HG03045 (cell line): Measurements from ENCODE around the gene AGBL1.

ENCODE experiments used
- ATAC-seq: cut with Tn5 transposase; IDR thresholded peaks from one replicate; pipeline ENCODE4 v1.9.1; 2021; ENCODE audit warnings: mild to moderate bottlenecking, moderate library complexity; ENCODE audit not compliant: unreplicated experiment

AGBL1 gene

DNA sequence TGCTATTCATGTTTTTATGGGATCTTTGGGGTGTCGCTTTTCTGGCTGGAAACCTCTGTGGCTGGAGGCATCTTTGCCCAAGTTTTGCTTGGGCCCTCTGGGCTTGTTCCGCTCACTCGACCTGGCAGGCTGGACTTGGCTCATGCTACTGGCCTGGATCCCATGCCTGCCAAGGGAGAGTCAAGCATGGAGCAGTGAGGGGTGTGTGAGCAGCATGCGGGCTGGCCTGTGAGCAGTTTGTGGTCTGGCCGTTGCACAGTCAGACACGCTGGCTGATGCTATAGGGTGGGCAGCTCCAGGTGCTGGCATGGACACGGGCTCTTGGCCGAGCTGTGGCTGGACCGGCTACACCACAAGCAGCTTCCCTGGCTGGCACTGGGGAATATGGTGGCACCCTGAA, 491.1 kb downstream of the AGBL1 start:
- ATAC-seq: no peak

DNA sequence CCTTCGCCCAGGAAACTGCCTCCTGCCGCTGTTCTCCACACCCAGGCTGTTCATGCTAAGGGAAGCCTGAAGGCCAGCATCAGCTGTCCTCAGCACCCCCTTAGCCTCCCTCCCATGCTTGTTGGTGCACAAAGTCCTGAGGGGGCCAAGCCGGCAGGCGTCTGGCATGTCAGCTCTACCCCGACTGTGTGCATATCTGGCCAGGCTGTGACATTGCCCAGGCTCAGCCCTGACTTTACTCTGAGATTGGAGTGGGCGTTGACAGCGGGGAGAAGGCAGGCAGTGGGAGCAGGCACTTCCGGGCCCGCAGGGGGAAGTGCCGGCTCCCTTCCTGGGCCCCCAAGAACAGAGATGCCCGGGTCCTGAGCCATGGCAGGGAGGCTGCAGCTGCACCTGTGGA, 492.2 kb downstream of the AGBL1 start:
- ATAC-seq: no peak

DNA sequence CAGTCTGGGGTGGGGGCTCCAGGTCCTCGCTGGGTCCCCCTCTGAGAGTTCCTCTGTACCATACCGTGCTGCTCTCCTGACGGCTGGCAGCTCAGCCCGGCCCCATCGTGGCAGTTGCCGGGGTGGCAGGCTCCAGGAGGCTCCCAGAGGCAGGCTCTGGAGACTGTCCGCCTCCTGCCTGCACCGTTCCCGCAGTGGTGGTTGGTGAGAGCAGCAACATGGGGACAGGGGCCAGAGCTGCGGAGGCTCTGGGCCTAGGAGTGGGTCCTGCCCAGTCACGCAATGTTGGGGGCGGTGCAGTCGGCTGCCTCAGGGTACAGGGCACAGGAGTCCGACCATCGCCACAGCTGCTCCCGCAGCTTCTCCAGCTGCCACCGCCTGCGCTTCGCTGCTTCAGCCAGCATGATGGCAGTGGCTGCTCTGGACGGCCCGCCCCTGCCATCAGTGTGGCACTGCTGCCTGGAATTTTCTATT, 492.7 kb downstream of the AGBL1 start:
- ATAC-seq: no peak

DNA sequence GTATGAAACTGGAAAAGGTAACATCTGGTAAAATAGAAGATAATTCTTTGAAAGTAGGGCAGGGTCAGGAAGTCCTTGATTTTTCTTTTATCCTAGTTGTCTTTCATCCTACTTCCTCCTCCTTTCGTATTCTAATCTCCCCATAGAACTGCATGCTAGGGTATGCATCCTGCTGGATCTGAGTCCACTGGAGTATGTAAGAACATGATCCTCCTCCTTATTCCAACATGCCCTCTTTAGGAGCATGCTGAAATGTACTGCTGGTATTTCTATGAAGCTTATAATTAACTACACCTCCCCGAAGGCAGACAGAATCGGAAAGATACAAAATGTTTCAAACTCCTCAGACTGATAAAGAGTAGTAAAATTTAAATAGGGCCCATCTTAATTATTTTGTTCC, 493.8 kb downstream of the AGBL1 start:
- no peak for ATAC-seq

DNA sequence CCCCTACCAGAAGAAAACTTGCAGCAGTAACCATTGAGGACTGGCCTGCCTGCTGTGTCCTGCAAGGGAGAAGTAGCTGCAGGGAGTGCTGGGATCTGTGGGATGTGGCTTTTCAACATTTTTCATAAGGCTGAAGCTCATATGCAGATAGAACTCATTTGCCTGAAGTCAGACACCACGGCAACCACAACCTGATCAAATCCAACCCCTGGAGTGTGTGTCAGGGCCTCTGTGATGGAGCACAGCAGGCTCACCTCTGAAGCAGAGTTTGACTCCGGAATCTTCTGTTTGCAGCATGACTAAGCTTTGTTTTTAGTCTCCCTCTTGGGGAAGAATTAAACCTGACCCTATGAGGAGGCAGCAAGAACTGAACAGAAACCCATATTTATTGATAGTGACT, 508.7 kb downstream of the AGBL1 start:
- ATAC-seq: no peak

DNA sequence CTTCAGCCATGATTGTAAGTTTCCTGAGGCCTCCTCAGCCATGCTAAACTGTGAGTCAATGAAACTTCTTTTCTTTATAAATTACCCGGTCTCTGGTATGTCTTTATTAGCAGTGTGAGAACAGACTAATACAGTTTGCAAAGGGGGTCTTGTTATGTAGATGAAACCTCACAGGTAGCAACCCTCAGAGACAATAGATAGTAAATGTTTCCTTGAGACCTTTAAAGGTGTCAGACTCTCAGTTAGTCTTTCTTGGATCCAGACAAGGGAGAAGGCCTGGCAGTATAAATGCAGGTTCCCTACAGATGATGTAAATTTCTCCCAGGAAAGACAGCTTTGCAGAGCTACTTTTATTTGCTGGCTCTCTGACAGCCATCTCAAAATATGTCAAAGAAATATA, 510.8 kb downstream of the AGBL1 start:
- no peak for ATAC-seq

DNA sequence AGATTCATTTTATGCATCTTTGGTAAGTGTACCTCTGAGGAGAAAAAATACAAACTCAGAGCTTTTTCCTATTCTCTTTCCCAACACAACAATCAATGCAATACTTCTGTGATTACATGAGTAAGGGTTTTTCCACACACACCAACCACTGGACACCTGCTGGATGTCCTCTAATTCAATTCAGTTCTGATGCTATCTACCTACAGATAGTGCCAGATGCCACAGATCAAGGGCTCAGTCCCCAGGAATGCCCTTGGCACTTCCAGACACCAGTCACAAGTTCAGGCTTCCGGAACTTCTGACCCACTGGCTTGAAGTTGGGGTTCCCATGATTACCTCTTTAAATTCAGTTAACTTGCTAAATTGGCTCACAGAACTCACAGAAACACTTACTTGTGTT, 511.5 kb downstream of the AGBL1 start:
- no peak for ATAC-seq

DNA sequence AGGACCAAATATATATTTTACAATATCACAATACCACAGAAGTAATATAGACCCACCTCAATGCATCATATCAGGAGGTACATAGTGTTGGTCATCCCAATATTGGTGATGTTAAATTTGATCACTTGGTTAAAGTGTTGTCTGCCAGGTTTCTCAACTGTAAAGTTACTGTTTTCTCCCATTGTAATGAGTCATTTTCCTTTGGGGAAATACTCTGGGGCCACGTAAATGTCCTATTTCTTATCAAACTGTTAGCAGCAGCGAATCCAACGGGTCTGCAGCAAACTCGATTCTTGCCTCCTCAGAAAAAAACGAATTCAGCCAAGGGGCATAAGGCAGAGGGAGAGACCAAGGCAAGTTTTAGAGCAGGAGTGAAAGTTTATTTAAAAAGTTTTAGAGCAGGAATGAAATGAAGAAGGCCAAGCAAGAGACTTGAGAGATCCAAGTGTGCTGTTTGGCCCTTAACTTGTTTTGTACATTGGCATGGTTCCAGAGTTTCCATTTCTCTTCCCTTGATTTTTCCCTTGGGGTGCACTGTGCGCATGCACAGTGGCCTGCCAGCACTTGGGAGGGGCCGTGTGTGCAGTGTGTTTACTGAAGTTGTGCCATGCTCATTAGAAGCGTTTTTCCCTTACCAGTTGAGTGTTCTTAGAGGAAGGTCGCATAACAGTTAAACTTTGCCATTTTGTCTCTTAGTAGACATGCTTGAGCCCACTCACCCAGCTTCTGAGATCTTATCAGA, 512.5 kb downstream of the AGBL1 start:
- no peak for ATAC-seq

DNA sequence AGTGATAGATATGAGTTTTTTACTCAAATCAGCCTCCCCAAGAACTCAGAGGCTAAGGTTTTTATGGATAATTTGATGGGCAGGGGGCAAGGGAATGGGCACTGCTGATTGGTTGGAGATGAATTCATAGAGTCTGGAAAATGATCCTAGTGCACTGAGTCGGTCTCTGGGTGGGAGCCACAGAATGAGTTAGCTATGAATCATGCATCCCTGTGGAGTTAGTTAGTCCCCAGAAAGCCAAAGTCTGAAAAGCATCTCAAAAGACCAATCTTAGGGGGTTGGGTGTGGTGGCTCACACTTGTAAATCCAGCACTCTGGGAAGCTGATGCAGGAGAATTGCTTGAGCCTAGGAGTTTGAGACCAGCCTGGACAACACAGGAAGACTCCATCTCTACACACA, 516.1 kb downstream of the AGBL1 start:
- ATAC-seq: no peak

DNA sequence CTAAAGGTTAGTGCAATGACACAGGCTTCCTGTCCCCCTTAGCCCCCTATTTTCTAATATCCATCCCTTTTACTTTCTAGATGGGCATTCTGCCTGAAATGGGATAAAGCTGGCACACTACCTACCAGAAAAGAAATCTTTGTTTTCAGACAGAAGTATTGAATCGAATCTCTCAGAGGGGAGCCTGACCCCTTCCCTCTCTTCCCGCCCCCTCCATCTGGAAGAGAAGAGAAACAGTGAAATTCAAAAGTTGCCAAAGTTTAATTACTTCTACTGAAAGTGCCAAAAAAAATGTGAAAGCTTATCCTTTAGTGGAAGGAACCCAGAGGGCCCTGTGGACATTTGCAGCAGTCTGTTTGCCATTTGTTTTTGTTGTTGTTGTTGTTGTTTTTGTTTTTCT, 523.8 kb downstream of the AGBL1 start:
- no peak for ATAC-seq

DNA sequence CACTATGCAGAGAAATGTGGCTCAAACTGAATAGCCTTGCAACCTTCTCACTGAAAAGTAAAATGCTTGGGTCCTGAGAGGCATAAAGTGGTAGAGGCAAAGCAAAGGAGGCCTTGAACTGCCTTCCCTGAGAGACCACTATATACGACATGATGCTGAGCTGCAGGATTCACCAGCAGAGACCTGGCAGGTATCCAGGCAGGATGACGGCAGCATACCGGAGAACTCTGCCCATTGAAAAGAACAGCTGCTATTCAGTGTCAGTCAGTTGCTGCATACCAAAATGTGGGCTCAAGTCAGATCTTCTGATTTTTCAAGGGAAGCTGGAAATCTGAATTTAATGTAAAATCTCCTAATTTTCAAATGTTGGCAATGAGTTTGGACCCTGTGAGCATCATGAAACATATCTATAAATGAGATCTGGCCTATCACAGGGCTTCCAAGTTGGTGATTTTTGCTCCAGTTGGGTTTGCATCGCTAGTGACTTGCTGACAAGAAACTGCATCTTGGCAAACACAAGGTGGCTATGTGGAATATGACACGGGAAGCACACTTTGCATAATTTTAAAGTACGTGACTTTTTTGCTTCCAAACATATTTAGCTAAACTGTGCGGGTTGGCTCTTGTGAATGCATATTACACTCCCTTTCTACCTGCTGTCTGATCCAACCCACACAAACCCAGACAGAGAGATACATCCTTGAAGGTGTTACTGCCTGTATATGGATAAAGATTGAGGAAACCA, 529.0 kb downstream of the AGBL1 start:
- no peak for ATAC-seq

DNA sequence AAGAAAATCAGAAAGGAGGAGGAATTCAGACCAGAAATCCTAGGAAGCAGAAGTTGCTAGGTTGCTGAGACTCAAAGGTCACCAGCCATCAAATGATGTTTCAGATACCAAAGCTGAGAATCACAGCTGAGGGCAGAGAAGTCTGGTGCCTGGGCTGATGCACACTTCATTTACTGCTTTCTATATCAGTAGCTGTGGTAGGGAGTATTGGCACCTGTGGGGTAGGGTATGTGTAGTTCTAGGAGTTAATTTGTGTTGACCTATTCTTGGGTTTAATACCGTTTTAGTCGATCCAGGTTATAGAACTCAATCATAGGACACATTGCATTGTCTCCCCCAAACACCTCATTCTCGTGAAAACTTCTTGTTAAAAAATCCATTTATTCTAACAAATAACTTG, 529.6 kb downstream of the AGBL1 start:
- ATAC-seq: no peak

DNA sequence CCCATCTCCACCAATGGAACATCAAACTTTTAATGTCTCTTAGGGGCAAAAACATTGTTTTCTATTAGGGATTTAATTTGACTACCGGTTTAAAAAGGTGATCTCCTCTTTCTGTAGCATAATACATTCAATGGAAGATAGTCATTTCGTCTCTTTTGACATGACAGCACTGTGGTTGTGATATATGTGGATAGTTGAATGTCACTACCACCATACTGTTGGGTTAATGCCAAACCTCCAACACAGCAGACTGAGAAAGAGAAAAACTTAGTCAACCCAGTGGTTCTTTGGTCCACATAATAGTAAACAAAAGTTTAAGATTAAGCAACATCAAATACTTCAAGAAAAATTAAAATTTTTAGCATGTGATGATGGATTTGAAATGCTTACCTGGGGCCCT, 530.4 kb downstream of the AGBL1 start:
- no peak for ATAC-seq

DNA sequence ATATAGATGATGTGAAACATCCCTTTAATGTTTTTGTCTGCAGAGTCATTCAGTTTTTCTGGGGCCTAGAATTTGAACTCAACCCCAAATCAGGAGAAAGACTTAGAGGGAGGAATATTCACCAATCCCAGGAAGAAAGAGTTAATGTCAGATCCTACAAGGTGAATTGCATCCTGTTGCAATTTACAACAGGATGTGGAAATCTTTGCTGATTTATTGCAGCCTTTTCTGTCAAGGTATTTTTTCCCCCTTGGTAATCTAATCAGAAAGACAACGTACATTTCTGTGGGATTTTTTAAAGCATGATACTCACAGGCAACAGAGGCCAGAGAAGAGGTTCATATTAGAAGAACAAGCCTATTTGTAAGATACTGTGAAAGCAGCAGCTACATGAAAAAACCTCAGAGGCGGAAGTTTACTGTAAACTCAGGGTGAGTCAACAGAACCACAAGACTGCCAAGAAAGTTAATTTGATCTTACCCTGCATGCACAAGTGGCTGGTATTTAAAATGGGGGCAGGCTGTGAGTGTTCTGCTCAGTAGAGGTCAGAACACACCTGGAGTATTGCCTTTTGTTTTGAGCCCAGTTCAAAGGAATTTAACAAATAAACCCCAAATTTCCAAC, 531.9 kb downstream of the AGBL1 start:
- ATAC-seq: no peak

DNA sequence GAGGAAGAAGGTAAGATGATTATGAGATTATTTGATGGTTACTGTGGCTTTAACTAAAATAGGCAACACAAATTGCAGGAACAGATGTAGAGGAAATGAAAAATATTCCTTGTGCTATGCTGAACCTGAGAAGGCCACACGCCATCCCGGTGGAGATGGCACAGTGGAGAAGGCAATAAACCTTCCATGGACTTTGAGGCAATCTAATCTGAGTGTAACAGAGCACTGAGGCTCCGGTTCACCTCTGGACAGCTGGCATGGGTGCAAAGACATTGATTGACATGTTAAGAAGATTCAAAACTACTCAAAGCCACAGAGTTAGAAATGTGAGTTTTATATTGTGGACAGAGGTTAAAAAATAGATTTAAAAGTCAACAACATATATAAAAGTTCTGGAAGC, 535.7 kb downstream of the AGBL1 start:
- ATAC-seq: no peak

DNA sequence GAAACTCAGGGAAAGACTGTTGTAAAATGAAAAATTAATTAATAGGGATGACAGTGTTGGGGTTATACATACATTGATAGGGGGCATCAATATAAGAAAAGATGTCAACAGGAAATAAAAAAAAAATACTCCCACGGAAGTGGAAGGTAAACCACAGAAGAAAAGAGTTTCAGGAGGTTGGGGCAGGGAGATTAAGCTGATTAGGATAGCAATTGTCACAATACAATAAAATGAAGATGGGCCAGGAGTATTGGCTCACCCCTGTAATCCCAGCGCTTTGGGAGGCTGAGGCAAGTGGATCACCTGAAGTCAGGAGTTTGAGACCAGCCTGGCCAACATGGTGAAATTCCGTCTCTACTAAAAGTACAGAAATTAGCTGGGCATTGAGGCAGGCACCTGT, 536.1 kb downstream of the AGBL1 start:
- no peak for ATAC-seq

DNA sequence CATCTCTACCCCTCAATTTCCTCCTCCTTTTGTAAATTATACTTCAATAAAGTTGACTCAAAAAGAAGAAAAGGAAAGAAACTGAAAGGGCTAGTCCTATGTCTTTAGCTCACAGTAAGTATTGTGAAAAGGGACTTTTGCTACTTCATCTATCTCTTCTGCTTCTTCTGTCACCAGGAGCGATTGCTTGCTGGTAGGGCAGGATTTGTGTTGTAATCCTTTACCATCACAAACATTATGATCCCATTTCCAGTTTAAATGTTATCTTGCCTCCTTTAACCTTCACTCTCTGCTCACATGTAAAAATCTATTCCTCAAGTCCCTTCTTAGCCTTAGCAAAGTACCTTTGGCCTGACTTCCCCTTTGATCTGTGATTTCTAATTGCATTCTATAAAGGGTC, 537.1 kb downstream of the AGBL1 start:
- ATAC-seq: no peak

DNA sequence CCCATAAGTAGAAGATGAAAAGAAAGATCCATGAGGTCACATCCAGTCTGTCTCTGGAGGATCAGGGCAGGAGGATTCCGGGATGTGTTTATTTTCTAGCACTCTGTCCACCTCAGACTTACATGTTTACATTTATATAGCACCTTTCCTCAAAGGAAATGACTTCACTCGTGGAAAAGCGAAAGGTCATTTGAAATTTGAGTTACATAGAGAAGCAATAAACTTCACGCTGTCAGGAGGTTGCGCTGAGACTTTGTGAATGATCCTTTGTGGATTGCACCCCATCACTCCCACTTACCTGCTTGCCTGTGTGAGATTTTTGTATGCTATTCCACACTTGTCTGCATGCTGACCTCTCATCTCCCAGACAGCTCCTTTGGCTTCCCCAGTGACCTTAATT, 540.5 kb downstream of the AGBL1 start:
- no peak for ATAC-seq

DNA sequence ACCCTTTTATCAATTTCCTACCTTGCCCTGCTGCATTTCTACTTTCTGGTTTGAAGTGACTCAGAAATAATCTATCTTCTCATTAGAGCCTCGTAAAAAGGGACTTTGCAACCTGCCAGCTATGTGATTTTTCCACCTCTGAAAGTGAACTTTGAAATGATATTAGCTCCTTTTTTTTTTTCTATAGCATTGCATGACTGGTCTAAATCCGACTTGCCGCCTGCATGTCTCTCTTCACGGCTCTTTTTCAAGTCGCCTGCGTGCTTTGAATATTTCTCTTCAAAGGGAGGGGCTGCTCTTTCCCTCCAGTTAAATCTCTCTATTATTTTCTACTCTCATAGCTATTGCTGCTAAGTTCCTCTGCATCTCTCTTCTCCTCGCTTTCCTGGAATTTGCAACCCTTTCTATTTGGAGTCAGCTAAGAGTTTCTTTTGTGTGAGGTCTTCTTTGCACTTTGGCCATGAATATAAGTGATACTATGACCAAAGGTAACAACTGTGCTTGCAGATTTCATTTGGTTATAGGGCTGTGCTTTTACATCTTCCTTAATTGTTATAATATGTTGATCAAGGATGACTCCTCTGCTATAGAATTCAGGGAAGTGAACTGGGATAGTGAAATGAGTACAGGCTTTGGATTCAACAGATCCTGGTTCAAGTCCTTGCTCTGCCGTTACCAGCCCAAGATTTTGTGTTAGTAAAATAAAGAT, 541.1 kb downstream of the AGBL1 start:
- ATAC-seq: no peak

DNA sequence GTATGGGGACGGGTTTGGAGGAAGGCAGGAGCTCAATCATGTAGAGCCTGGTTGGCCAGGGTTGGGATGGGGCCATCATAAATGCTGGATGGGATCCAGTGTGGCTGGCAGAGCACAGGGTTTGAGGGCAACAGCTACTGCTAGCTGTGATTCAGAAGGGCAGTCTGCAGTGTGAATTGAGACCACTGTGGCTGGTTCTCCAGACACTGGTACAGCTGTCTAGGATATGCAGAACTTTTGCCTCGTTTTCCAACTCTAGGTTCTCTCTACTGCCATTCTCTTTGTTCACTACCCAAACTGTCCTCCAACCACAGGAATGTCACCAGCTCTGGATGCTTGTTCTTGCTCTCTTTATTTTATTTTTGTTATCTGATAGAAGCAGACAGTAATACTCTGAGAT, 543.6 kb downstream of the AGBL1 start:
- no peak for ATAC-seq

DNA sequence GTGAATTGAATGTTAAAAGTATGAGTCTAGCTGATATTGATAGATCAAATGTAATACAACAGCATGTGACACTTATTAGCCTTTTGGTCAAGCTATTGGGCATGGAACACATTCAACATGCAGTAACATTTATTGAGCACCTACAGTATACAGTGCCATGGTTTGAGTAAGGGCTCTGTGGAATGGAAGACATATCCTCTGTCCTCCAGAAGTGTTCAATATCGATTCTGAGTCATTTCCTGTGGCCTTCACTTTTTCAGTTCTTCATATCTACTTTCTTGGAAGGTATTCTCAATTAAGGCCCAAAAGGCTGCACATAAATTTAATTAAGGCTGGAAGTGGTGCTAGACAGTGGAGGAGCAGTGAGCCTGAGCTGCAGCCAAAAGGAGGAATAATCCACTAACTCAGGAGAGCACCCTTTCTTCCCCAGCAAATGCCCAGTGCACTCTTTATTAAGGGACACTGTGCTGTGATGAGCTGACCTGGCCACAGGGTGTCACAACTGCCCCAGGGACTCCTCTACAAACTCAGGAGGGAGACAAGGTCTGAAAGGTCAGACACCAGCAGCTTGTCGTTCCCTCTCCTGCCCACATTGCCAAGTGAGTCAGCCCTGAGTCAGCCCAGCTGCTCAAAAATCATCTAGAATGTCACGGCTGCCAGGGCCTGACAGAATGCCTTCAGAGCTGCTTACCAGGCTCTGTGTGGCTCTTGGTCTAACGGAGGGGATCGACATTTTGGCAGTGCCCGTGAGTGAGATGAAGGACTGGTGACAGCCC, 544.8 kb downstream of the AGBL1 start:
- no peak for ATAC-seq
